Measurements from ENCODE around the gene EXT2. TPM values are rescaled to one million over a fixed set of nuclear protein-coding genes. Genes with fewer than 3 reads are reported as not detected.

The EXT2 gene
- total RNA-seq, 1 experiment from 2014 or later, result 42.8 TPM

DNA sequence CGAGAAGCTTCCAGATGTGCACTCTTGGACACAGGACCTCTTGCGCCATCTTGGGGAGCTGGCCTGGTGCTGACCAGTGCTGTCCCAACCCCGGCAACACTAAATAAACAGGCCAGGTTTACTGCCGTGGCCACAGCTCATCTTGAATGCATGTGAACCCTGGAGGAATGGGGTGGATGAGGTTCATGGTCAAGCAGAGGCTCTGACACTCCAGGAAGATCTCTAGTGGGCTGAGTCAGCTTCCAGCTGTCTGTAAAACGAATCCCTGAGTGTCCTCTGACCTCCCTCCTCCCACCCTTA is 162.7 kb downstream of the EXT2 start (continued):
- TF ChIP-seq SRF (IDR thresholded peaks at IDR 0.05; ENCODE audit: low read depth), result no peak
- no peak for TF ChIP-seq ZFX (IDR thresholded peaks at IDR 0.05)
- no peak for TF ChIP-seq POLR2A (IDR thresholded peaks at IDR 0.05; ENCODE audit: borderline replicate concordance, extremely low read depth, insufficient read depth, insufficient read length)
- no peak for TF ChIP-seq POLR2AphosphoS5 (IDR thresholded peaks at IDR 0.05; ENCODE audit: low read depth, low read length)
- no peak for TF ChIP-seq EZH2 (IDR thresholded peaks at IDR 0.05)

DNA sequence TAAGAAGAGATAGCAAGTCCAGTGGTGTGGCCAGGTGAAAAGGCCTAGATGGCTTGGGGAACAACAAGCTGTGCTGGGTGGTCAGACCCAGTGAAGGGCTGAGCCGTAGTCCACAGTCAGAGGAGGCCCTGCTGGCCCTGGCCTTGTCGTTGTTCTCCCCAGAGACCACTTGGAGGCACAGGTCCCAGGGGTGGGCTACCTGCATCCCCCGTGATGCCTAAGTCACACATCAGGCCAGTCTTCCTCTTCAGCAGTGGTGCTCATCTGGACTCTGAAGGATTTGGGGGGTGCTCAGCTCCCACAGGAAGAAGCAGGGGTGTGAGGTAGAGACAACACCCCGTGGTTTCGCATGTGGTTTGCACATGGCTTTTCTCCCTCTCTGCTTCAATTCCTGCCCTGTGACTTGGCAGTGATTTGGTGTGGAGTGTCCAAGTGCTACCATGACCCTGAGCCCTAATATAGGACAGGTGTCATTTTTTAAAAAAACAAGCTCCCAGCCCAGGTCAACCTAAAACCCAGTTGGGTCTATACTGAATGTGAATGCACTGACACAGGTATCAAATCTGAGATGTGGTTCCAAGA is 163.5 kb downstream of the EXT2 start:
- TF ChIP-seq, protein P1, sequence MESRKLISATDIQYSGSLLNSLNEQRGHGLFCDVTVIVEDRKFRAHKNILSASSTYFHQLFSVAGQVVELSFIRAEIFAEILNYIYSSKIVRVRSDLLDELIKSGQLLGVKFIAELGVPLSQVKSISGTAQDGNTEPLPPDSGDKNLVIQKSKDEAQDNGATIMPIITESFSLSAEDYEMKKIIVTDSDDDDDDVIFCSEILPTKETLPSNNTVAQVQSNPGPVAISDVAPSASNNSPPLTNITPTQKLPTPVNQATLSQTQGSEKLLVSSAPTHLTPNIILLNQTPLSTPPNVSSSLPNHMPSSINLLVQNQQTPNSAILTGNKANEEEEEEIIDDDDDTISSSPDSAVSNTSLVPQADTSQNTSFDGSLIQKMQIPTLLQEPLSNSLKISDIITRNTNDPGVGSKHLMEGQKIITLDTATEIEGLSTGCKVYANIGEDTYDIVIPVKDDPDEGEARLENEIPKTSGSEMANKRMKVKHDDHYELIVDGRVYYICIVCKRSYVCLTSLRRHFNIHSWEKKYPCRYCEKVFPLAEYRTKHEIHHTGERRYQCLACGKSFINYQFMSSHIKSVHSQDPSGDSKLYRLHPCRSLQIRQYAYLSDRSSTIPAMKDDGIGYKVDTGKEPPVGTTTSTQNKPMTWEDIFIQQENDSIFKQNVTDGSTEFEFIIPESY (IDR thresholded peaks at IDR 0.05; ENCODE audit: extremely low read depth, insufficient replicate concordance, low read length), result no peak
- no peak for TF ChIP-seq CBX3 (IDR thresholded peaks at IDR 0.05; ENCODE audit: low read depth)
- no peak for TF ChIP-seq CEBPB (IDR thresholded peaks at IDR 0.05; ENCODE audit: low read depth)
- TF ChIP-seq POLR2AphosphoS5 (IDR thresholded peaks at IDR 0.05; ENCODE audit: low read depth, low read length), result no peak
- no peak for TF ChIP-seq EZH2 (IDR thresholded peaks at IDR 0.05)
- Histone ChIP-seq H3K9me3 (ENCODE audit: control insufficient read depth in 1 of 2, insufficient read depth in 1 of 2, low read depth in 1 of 2, low read length in 2 of 2) (no peaks in the 10 kb centered on the region; a peak in 1 of 4 replicates), H4K20me1 (ENCODE audit: insufficient read depth) (no peaks in the 10 kb centered on the region), H3K27ac (ENCODE audit: low read depth, low read length) (no peak overlapping the region), H3K27me3 (ENCODE audit: insufficient read depth, low read length) (no peaks in the 10 kb centered on the region), H3K79me2 (ENCODE audit: insufficient read depth, low read length) (no peaks in the 10 kb centered on the region), H3K4me3 (replicated peaks in 1 of 2; ENCODE audit: low read depth in 1 of 2, low read length in 2 of 2) (no peak overlapping the region), H3K36me3 (ENCODE audit: control insufficient read depth in 1 of 2, insufficient read depth in 2 of 2, low read length in 2 of 2) (no peaks in the 10 kb centered on the region), H3K9me2 (ENCODE audit: insufficient read depth) (no peaks in the 10 kb centered on the region), H3K9ac (ENCODE audit: low read length) (no peak overlapping the region), H2AFZ (ENCODE audit: low read depth, low read length, poor library complexity, severe bottlenecking) (no peak overlapping the region), H3K4me2 (ENCODE audit: low read length) (no peak overlapping the region), H3K4me1 (ENCODE audit: control insufficient read depth in 1 of 2, insufficient read depth in 2 of 2, low read length in 2 of 2) (no peaks in the 10 kb centered on the region)
- ATAC-seq (no peak), DNase-seq (ENCODE audit: low read depth, low spot score) (no peak)
- ChIA-PET RAD21 (ENCODE audit: low non-redundant PET in 1 of 2, low total read pairs in 2 of 2, uncharacterized antibody in 2 of 2, unreplicated experiment in 2 of 2) (no interaction called here), CTCF (no interaction called here), POLR2A (interaction anchor here (0.6 kb wide), 1 partner anchor 43 kb away, joined by 3 read pairs; no protein-coding TSS in a partner anchor)
- intact Hi-C loops (cut with micrococcal nuclease), result no loop called here
- BruUV-seq (replicated peaks), result no TSS peak
